ENCODE results near the gene RUSC2. TPM values are rescaled to one million over a fixed set of nuclear protein-coding genes. Genes with fewer than 3 reads are reported as not detected.

RUSC2 gene
- total RNA-seq (10 to 100 TPM; 13.9 to 41.1 (median 31.7) TPM), polyA plus RNA-seq (10 to 100 TPM in 1 of 2 donors, 1 to 10 TPM in 1; 7.4 to 20.9 TPM)
- long read RNA-seq, donor 1, partial matches to known transcripts = 13 of 18 reads
- long read RNA-seq, donor 1, other reads (novel, unspliced or antisense) = 5 of 18 reads
- long read RNA-seq, donor 2, full-length matches to known transcripts = 5 of 10 reads
- long read RNA-seq, donor 2, partial matches to known transcripts = 5 of 10 reads
- long read RNA-seq, donor 2, other reads (novel, unspliced or antisense) = 0 of 10 reads
- long read RNA-seq, donor 3, full-length matches to known transcripts = 5 of 23 reads
- long read RNA-seq, donor 3, partial matches to known transcripts = 16 of 23 reads
- long read RNA-seq, donor 3, other reads (novel, unspliced or antisense) = 2 of 23 reads

GRCh38 chr9:35489313-35490154 is at the start of gene RUSC2:
Gene RUSC2 (plus strand): TSS chr9:35490111. CDS start chr9:35546522, 56,411 bp downstream.
- peak within 1 kb of the TSS; percentile 62 for H3K4me3 ChIP-seq
- TF ChIP-seq EP300 (IDR thresholded peaks at IDR 0.05) (no peak), POLR2A (IDR thresholded peaks at IDR 0.05) (peak; percentile 71), CTCF (IDR thresholded peaks at IDR 0.05) (peak in 2 of 3 donors; percentile 59 to 62)
- H3K27me3 ChIP-seq = no peaks in the 10 kb centered on the region
- peak within 1 kb of the TSS; percentile 87 to 90 for H3K27ac ChIP-seq
- DNase-seq = peak; percentile 86 to 92 (median 90)
- 1 to 2% (median 1%) methylated on average over 43 to 71 of the region's 71 CpGs for WGBS, 3 donors
- intact Hi-C loops (cut with DNase I) = loop anchor here in 3 of 4 donors (2.0 to 10.0 kb wide), 4 partner anchors 63 to 375 kb away; partner anchors contain the start of genes ATOSB (in 1 of the 3), CCDC107 (in 1 of the 3), RMRP (in 1 of the 3) and SIT1 (in 1 of the 3)
- no peaks in the 10 kb centered on the region for H3K9me3 ChIP-seq
- peaks cover 8% of the 10 kb centered on the region for H3K4me1 ChIP-seq (ENCODE audit: insufficient read depth)
- H3K36me3 ChIP-seq = no peaks in the 10 kb centered on the region

GRCh38 chr9:35446012-35446411 is 43.9 kb upstream of the RUSC2 start:
- Histone ChIP-seq H3K27ac (no peak overlapping the region), H3K4me1 (ENCODE audit: insufficient read depth) (no peaks in the 10 kb centered on the region), H3K9me3 (no peaks in the 10 kb centered on the region), H3K36me3 (no peaks in the 10 kb centered on the region), H3K27me3 (no peaks in the 10 kb centered on the region), H3K4me3 (no peak overlapping the region)
- DNase-seq = no peak
- TF ChIP-seq EP300 (IDR thresholded peaks at IDR 0.05) (no peak), CTCF (IDR thresholded peaks at IDR 0.05) (no peak), POLR2A (IDR thresholded peaks at IDR 0.05) (no peak)
- 87 to 94% (median 91%) methylated on average over 3 of the region's 3 CpGs for WGBS, 3 donors
- intact Hi-C loops (cut with DNase I) = no loop called here

- DNase-seq = no peak
- no peak overlapping the region for H3K27ac ChIP-seq
- H3K4me3 ChIP-seq = no peak overlapping the region
- H3K4me1 ChIP-seq (ENCODE audit: insufficient read depth) = no peaks in the 10 kb centered on the region
- TF ChIP-seq EP300 (IDR thresholded peaks at IDR 0.05) = no peak
- TF ChIP-seq CTCF (IDR thresholded peaks at IDR 0.05) = no peak
- TF ChIP-seq POLR2A (IDR thresholded peaks at IDR 0.05) = no peak
- intact Hi-C loops (cut with DNase I) = no loop called here
- whole genome bisulfite sequencing, 3 donors = 21 to 36% (median 21%) methylated on average over 1 of the region's 1 CpG
- no peaks in the 10 kb centered on the region for H3K36me3 ChIP-seq
- no peaks in the 10 kb centered on the region for H3K27me3 ChIP-seq
- no peaks in the 10 kb centered on the region for H3K9me3 ChIP-seq
These were observed 41.4 kb upstream of the RUSC2 start for GRCh38 chr9:35448496-35448895.

GRCh38 chr9:35452481-35452880 is 37.4 kb upstream of the RUSC2 start:
- WGBS, 3 donors = 73 to 82% (median 82%) methylated on average over 2 of the region's 2 CpGs
- DNase-seq = no peak
- Histone ChIP-seq H3K27ac (no peak overlapping the region), H3K36me3 (no peaks in the 10 kb centered on the region), H3K27me3 (no peaks in the 10 kb centered on the region), H3K4me3 (no peak overlapping the region), H3K9me3 (no peaks in the 10 kb centered on the region), H3K4me1 (ENCODE audit: insufficient read depth) (no peaks in the 10 kb centered on the region)
- intact Hi-C loops (cut with DNase I) = no loop called here
- TF ChIP-seq EP300 (IDR thresholded peaks at IDR 0.05) (no peak), CTCF (IDR thresholded peaks at IDR 0.05) (no peak), POLR2A (IDR thresholded peaks at IDR 0.05) (no peak)

All from ovary (tissue), 10 donors.